Mesangial cell (primary cell): ENCODE measurements around the gene NIT2. TPM values are rescaled to one million over a fixed set of nuclear protein-coding genes. Genes with fewer than 3 reads are reported as not detected.

Experiments
- total RNA-seq: library from RNA; depleted of rRNA; stranded (reverse); fragments of >200 nt; gene quantifications from 2 replicates; pipeline ENCODE4 v1.2.3, GENCODE V29; 2015

The NIT2 gene, protein sequence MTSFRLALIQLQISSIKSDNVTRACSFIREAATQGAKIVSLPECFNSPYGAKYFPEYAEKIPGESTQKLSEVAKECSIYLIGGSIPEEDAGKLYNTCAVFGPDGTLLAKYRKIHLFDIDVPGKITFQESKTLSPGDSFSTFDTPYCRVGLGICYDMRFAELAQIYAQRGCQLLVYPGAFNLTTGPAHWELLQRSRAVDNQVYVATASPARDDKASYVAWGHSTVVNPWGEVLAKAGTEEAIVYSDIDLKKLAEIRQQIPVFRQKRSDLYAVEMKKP
- total RNA-seq, result 12.7 and 17.1 TPM in 2 replicates

DNA sequence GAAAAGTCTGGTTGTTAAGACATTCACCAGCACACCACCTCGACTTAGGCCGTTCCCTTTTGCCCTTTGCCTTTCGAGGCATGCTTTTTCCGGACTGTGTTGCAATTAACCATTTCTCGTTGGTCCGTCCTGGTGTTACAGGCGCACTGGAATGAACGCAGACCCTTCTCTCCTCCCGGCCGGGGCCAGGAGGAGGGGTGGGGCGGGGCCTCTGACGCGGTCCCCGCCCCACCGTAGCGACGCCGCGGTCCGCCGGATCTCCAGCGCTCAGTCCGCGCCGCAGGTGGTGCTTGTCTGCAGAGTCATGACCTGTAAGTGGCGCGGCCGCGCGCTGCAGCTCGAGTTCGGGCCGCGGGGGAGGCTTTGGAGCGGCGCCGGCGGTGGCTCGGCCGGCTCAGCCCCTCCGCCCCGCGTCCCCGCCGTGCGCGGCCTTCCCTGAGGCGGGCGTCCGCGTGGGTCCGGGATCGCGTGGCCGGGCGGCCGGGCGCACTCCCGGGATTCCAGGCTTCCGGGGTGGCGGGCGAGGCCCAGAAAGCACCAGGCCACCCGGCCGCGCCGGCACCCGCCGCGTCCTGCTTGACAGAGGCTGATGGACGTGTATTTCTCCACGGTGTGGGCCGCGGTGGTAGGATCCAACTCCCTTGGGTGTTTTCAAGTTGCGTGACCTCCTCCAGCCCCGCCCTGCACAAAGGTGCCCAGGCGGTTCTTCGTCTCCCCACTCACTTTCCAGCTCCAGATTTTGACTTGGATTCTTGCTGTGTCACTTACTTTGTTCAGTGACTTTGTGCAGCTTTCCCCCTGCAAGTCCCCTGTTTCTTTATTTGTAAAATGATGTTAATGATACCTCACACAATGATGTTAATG is at the start of gene NIT2:
Gene NIT2, plus strand, starts transcription at position 270 of the 864 bp plus-strand sequence. Its CDS starts 35 bp downstream, at position 305.

DNA sequence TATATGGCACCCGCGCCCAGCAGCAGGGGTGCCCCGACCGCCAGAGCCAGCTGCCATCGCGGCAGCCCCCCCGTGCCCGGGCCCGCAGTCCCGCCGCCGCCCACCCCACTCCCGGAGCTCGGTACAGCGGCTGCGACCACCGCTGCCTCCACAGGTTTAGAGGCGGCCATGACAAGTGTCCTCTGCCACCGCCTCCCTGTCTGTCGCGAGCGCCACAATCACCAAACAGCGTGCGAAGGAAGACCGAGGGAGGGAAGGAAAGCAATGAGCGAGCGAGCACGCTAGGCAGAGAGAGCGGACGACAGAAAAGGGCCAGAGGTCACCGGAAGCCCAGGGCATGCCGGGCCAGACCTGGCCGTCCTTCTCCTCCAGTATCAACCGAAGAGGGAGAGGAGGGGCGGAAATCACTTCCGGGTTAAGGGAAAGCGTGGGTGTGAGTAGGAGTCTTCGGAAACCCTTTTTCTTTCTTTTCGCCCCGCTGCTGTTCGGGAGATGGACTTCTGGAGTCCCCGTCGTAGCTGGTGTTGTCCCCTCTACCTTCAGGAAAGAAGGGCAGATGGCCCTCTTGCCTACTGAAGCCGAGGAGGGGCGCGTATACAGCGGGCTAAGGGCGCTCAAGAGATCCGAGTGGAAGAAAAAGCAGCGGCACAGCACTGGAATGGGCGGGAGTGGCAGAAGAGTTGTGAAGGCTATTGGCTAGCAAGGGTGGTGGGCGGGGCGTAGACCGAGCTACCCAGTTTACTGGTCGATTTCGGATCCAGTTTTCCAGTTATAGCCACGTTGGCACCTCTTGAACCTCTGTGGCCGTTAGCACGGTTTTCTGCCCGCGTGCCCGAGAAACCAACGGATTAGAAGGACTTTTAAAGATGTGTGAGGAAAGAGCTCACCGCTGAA is 66.5 kb downstream of the NIT2 start, which contains the start of the genes LNP1 and TOMM70:
Gene LNP1, plus strand, starts transcription at position 760 of the 894 bp plus-strand sequence. CDS start 28,191 bp downstream, outside the sequence.
Gene TOMM70, minus strand, starts transcription at position 310 of the 894 bp plus-strand sequence. Its CDS starts 140 bp downstream, at position 170.

Other genes with a start within 250 kb of the NIT2 start
- gene FILIP1L, start 220.3 kb upstream of the NIT2 start, total RNA-seq, result 25.7 and 38.9 TPM in 2 replicates
- gene TBC1D23, start 73.8 kb upstream of the NIT2 start, total RNA-seq, result 10.9 and 12.7 TPM in 2 replicates
- gene TOMM70, start 66.3 kb downstream of the NIT2 start, total RNA-seq, result 20.4 and 30.8 TPM in 2 replicates
- gene LNP1, start 66.8 kb downstream of the NIT2 start, total RNA-seq, result 0.63 and 1.8 TPM in 2 replicates
- 5.4 and 7.2 TPM in 2 replicates for gene TMEM45A, start 157.9 kb downstream of the NIT2 start, total RNA-seq